Neural progenitor cell (in vitro differentiated cells): ENCODE data around the gene NCEH1.
"Not testable (repeated sequence)": the region's sequence is repeated elsewhere in the genome, so short reads cannot be mapped to it uniquely, and the experiment has no call there.

Source experiments
- CTCF ChIP-seq: fragments of 200-600 bp; sonication (generic); IDR thresholded peaks from 2 replicates; pipeline ENCODE4 v1.5.1; 2017; ENCODE audit warnings: antibody characterized with exemption, mild to moderate bottlenecking
- EZH2 ChIP-seq: fragments of 200-600 bp; sonication (generic); IDR thresholded peaks from 2 replicates; pipeline ENCODE4 v1.6.1; 2017; ENCODE audit warnings: antibody characterized with exemption, mild to moderate bottlenecking, moderate library complexity

GRCh38 chr3:172594900-172595663, 115.8 kb downstream of the NCEH1 start:
- TF ChIP-seq CTCF, EZH2: not testable (repeated sequence)
